Transverse colon (tissue), 4 donors: ENCODE data around the gene RAMP3. TPM values are rescaled to one million over a fixed set of nuclear protein-coding genes. Genes with fewer than 3 reads are reported as not detected.

Experiments
- DNase-seq: peaks from one replicate; pipeline ENCODE4 v3.0.0-alpha.2; 2019
- H3K27ac ChIP-seq, 4 donors: fragments of 200-600 bp; sonication (generic); 2 replicates each; pipeline ENCODE4 v1.5.1; 2016 to 2018; ENCODE audit warnings: inconsistent platforms in 4 of 4
- H3K27me3 ChIP-seq: fragments of 200-600 bp; sonication (generic); 2 replicates; pipeline ENCODE4 v1.5.1; 2017; ENCODE audit warnings: inconsistent platforms
- H3K36me3 ChIP-seq, 4 donors: fragments of 200-600 bp; sonication (generic); 2 replicates each; pipeline ENCODE4 v1.5.1; 2017 to 2019; ENCODE audit warnings: inconsistent platforms in 4 of 4
- H3K4me1 ChIP-seq, 4 donors: fragments of 200-600 bp; sonication (generic); 2 replicates each; pipeline ENCODE4 v1.5.1; 2017 to 2020; ENCODE audit warnings: inconsistent platforms in 4 of 4
- H3K4me3 ChIP-seq, 4 donors: fragments of 200-600 bp; sonication (generic); 1 replicate in 1 of 4; 2 replicates in 3 of 4; pipeline versions ENCODE4 v1.5.1 to v1.6.1; 2017 to 2019; ENCODE audit warnings: inconsistent platforms in 4 of 4
- H3K9me3 ChIP-seq, 2 donors: fragments of 200-600 bp; sonication (generic); 2 replicates each; pipeline ENCODE4 v1.5.1; 2017 to 2019; ENCODE audit warnings: inconsistent platforms in 2 of 2
- CTCF ChIP-seq, 5 experiments: fragments of 200-600 bp in 3 of 5; fragments of 450-650 bp in 2 of 5; sonication (generic) in 3 of 5; IDR thresholded peaks; 1 replicate in 2 of 5; 2 replicates in 3 of 5; pipeline ENCODE4 v1.5.1; 2016 to 2017; ENCODE audit warnings: antibody characterized with exemption in 5 of 5, inconsistent platforms in 3 of 5, mild to moderate bottlenecking in 2 of 5, moderate library complexity in 1 of 5
- EP300 ChIP-seq: sonication (generic); formaldehyde crosslinking; IDR thresholded peaks from one replicate; pipeline ENCODE4 v1.6.1; 2017; ENCODE audit warnings: antibody characterized with exemption, low read depth
- POLR2A ChIP-seq: fragments of 450-650 bp; IDR thresholded peaks from one replicate; pipeline ENCODE4 v1.6.1; 2016; ENCODE audit warnings: antibody characterized with exemption, mild to moderate bottlenecking, moderate library complexity
- POLR2AphosphoS5 ChIP-seq, 3 donors: sonication (generic); formaldehyde crosslinking; IDR thresholded peaks; one replicate each; pipeline ENCODE4 v1.6.1; 2016; ENCODE audit warnings: antibody characterized with exemption in 3 of 3
- WGBS, 2 donors: methylation state at CpG; one replicate each; pipeline ENCODE4 v1.1.5; 2018; ENCODE audit warnings: low coverage in 1 of 2; 5-methylcytosine and 5-hydroxymethylcytosine counted together
- in situ Hi-C, 4 donors: fragments of 200-750 bp; cut with MboI; loops; one replicate each; pipeline versions ENCODE4 v1.15.0 to v1.15.1; 2017; ENCODE audit warnings: low sequenced_read_pairs in 3 of 4, low pct_ligation_motif_present in 1 of 4, low pct_unique_long_range_greater_than_20kb in 1 of 4
- intact Hi-C: fragments of 100-400 bp; cut with DNase I; formaldehyde crosslinking; loops from one replicate; pipeline ENCODE4 v1.15.1; 2023; ENCODE audit warnings: low total_unique reads
- total RNA-seq, 4 donors: library from RNA; depleted of rRNA; stranded (reverse); fragments of >200 nt; gene quantifications; one replicate each; pipeline ENCODE4 v1.1.0, GENCODE V29; 2016

Gene RAMP3
- total RNA-seq, 4 donors from 2014 or later, result 6.4 to 25.1 (median 15.2) TPM

GRCh38 chr7:45165857-45166256 lies 8.3 kb downstream of the RAMP3 start:
- H3K9me3 ChIP-seq, result no peaks in the 10 kb centered on the region
- no peak overlapping the region for H3K27ac ChIP-seq
- in situ Hi-C loops (loop anchor here in 2 of 4 donors (25.0 kb wide), 1 partner anchor 696 kb away; the partner anchor contains the start of gene CCDC201 (in 2 of the 2)), intact Hi-C loops (no loop called here)
- no peaks in the 10 kb centered on the region for H3K27me3 ChIP-seq
- no peak overlapping the region for H3K4me3 ChIP-seq
- WGBS, 2 donors, result 50 to 52% methylated on average over 3 of the region's 3 CpGs
- H3K36me3 ChIP-seq, result no peaks in the 10 kb centered on the region
- no peaks in the 10 kb centered on the region for H3K4me1 ChIP-seq
- TF ChIP-seq CTCF (IDR thresholded peaks at IDR 0.05) (no peak), POLR2A (no peak), EP300 (no peak), POLR2AphosphoS5 (IDR thresholded peaks at IDR 0.05) (no peak)
- DNase-seq, result no peak

DNA sequence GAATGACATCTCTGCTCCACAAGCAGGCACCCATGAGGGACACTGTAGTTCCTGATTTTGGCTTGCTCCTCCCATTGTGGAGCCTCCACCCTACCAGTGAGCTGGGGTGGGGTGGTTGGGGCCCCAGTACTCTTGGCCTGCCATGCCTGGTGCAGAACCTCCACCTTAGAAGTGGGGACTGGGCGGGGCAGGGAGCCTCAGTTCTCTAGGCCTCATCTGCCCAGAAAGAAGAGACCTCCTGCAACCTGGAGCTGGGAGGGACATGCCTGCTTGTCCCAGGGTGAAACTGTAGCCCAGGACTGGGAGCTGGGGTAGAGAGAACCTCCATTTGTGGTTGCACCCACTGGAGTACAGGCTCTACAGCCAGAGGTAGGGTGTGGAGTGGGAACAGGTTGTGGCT lies 14.4 kb downstream of the RAMP3 start:
- Histone ChIP-seq H3K4me3 (no peak overlapping the region), H3K27me3 (no peaks in the 10 kb centered on the region), H3K36me3 (no peaks in the 10 kb centered on the region), H3K4me1 (no peaks in the 10 kb centered on the region), H3K9me3 (no peaks in the 10 kb centered on the region), H3K27ac (no peak overlapping the region)
- DNase-seq, result no peak
- in situ Hi-C loops, result loop anchor here in 2 of 4 donors (25.0 kb wide), 1 partner anchor 690 kb away; the partner anchor contains the start of gene CCDC201 (in 2 of the 2)
- no peak for TF ChIP-seq EP300
- TF ChIP-seq POLR2AphosphoS5 (IDR thresholded peaks at IDR 0.05), result no peak
- TF ChIP-seq CTCF (IDR thresholded peaks at IDR 0.05), result no peak
- TF ChIP-seq POLR2A, result no peak
- 100% methylated on average over 1 of the region's 1 CpG; no CpG with 5 or more reads in 1 of the 2 donors for WGBS, 2 donors
- intact Hi-C loops, result no loop called here

DNA sequence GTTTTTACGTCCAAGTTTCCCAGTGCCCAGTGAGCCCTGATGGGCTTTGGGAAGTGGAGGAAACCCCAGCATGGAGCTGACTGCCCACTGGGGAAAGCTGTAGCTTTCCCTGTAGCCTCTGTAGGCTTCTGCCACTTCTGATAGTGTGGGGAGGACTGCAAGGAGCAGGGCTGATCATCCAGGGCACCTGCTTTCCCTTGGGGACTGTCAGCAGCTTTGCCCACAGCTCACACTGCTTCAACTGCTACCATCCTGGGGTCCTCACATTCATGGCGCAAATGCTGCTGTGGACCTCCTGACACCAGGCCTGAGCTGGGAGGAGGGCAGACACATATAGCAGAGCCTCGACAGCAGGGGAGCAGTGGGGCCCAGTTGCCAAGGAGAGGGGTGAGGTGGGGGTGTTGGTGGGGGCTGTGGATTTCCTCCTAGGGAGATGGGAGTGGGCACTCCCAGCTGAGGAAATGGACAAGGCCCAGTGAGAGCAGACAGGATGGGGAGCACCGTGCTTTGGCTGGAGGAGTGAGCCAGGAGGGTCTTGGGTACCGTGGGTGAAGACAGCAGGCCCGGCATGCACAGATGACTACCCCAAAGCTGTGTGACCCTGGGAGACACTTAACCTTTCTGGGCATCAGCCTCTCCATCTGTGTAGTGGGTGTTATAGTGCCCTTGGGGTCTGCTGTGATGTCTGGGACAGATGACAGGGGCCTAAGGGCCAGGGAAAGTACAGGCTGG lies 16.2 kb downstream of the RAMP3 start:
- WGBS, 2 donors, result 71 to 80% methylated on average over 2 to 6 of the region's 6 CpGs
- H3K27ac ChIP-seq, result no peak overlapping the region
- H3K9me3 ChIP-seq, result no peaks in the 10 kb centered on the region
- DNase-seq, result no peak
- no peaks in the 10 kb centered on the region for H3K36me3 ChIP-seq
- intact Hi-C loops, result no loop called here
- no peaks in the 10 kb centered on the region for H3K4me1 ChIP-seq
- H3K27me3 ChIP-seq, result no peaks in the 10 kb centered on the region
- TF ChIP-seq EP300, result no peak
- TF ChIP-seq POLR2A, result no peak
- no peak for TF ChIP-seq POLR2AphosphoS5 (IDR thresholded peaks at IDR 0.05)
- TF ChIP-seq CTCF (IDR thresholded peaks at IDR 0.05), result no peak
- in situ Hi-C loops, result loop anchor here in 2 of 4 donors (25.0 kb wide), 1 partner anchor 689 kb away; the partner anchor contains the start of gene CCDC201 (in 2 of the 2)
- no peak overlapping the region for H3K4me3 ChIP-seq

- Histone ChIP-seq H3K36me3 (no peaks in the 10 kb centered on the region), H3K27ac (no peak overlapping the region), H3K9me3 (no peaks in the 10 kb centered on the region), H3K27me3 (no peaks in the 10 kb centered on the region), H3K4me3 (no peak overlapping the region), H3K4me1 (no peaks in the 10 kb centered on the region)
- intact Hi-C loops, result no loop called here
- DNase-seq, result no peak
- in situ Hi-C loops, result loop anchor here in 2 of 4 donors (25.0 kb wide), 1 partner anchor 688 kb away; the partner anchor contains the start of gene CCDC201 (in 2 of the 2)
- WGBS, 2 donors, result 100% methylated on average over 4 of the region's 4 CpGs; no CpG with 5 or more reads in 1 of the 2 donors
- TF ChIP-seq EP300, result no peak
- TF ChIP-seq CTCF (IDR thresholded peaks at IDR 0.05), result no peak
- no peak for TF ChIP-seq POLR2AphosphoS5 (IDR thresholded peaks at IDR 0.05)
- TF ChIP-seq POLR2A, result no peak
Observed at GRCh38 chr7:45174328-45174610, 16.7 kb downstream of the RAMP3 start.
